ENCODE measurements around the gene EFNA1. TPM values are rescaled to one million over a fixed set of nuclear protein-coding genes. Genes with fewer than 3 reads are reported as not detected.

Gene EFNA1
- total RNA-seq, 2 donors from 2014 or later, result 3.6 to 5.0 TPM

DNA sequence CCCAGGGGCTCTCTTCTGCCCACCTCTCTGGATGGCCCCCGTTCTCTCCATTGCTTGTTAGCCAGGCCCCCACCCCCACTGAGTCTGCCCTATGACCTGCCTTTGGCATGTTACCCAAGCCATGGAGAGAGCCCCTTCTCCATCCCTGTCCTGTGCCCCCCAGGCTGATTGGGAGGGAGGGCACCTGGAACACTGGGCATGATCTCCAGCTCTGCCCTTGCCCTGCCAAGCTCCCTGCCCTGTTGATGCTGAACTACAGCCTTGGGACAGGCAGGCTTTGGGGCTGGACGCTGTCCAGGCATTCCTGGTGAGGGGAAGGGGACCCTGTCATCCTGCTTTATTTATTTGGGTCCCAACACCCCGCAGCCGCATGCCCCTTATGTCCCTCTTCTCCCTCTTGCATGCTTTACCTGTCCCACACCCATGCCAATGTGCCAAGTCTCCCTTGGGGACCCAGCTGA, 56.7 kb downstream of the EFNA1 start:
- H3K4me1 Mint-ChIP-seq, result peaks cover 20% of the 10 kb centered on the region
- WGBS, 2 experiments (ENCODE audit: insufficient coverage in 1 of 2, insufficient read length in 1 of 2), result 93 to 94% methylated on average over 4 of the region's 4 CpGs
- TF ChIP-seq, protein P1, sequence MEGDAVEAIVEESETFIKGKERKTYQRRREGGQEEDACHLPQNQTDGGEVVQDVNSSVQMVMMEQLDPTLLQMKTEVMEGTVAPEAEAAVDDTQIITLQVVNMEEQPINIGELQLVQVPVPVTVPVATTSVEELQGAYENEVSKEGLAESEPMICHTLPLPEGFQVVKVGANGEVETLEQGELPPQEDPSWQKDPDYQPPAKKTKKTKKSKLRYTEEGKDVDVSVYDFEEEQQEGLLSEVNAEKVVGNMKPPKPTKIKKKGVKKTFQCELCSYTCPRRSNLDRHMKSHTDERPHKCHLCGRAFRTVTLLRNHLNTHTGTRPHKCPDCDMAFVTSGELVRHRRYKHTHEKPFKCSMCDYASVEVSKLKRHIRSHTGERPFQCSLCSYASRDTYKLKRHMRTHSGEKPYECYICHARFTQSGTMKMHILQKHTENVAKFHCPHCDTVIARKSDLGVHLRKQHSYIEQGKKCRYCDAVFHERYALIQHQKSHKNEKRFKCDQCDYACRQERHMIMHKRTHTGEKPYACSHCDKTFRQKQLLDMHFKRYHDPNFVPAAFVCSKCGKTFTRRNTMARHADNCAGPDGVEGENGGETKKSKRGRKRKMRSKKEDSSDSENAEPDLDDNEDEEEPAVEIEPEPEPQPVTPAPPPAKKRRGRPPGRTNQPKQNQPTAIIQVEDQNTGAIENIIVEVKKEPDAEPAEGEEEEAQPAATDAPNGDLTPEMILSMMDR (conservative IDR thresholded peaks at IDR 0.05), result no peak

More for the DNA sequence above, 56.7 kb downstream of the EFNA1 start:
- Histone ChIP-seq H3K9ac (ENCODE audit: extremely low read depth, low read length, poor library complexity, severe bottlenecking) (no peak overlapping the region), H3K36me3 (ENCODE audit: control insufficient read depth, insufficient read depth, low read length) (peaks cover 4% of the 10 kb centered on the region), H3K9me3 (ENCODE audit: control insufficient read depth, low read length) (no peaks in the 10 kb centered on the region), H3K27ac (ENCODE audit: low read depth, low read length) (no peak overlapping the region), H3K4me3 (ENCODE audit: low read length) (no peak overlapping the region), H3K4me1 (ENCODE audit: control insufficient read depth, insufficient read depth, low read length) (peaks cover 18% of the 10 kb centered on the region), H3K27me3 (ENCODE audit: control insufficient read depth, insufficient read depth, low read length, poor library complexity, severe bottlenecking) (no peaks in the 10 kb centered on the region)
- Mint-ChIP-seq H3K36me3 (ENCODE audit: low read depth) (peaks cover 1% of the 10 kb centered on the region), H3K27ac (no peak overlapping the region), H3K9me3 (no peaks in the 10 kb centered on the region), H3K4me3 (no peak overlapping the region), H3K27me3 (ENCODE audit: insufficient read depth) (peaks cover 10% of the 10 kb centered on the region)
- no peak for DNase-seq

Other genes with a start within 250 kb of the EFNA1 start
- 10 to 100 TPM; 16.0 to 16.4 TPM for gene PMVK, start 191.2 kb upstream of the EFNA1 start, total RNA-seq
- 10 to 100 TPM; 42.5 to 61.3 TPM for gene PBXIP1, start 171.8 kb upstream of the EFNA1 start, total RNA-seq
- 10 to 100 TPM; 33.4 to 40.4 TPM for gene PYGO2, start 166.1 kb upstream of the EFNA1 start, total RNA-seq
- 100 to 1,000 TPM; 157 to 231 TPM for gene SHC1, start 157.1 kb upstream of the EFNA1 start, total RNA-seq
- 100 to 1,000 TPM; 145 to 229 TPM for gene CKS1B, start 153.2 kb upstream of the EFNA1 start, total RNA-seq
- gene FLAD1, start 144.5 kb upstream of the EFNA1 start, total RNA-seq, result 10 to 100 TPM; 61.9 to 65.0 TPM
- gene LENEP, start 134.3 kb upstream of the EFNA1 start, total RNA-seq, result 1 to 10 TPM in 1 of 2 donors, not detected in 1; 2.0 TPM
- 10 to 100 TPM; 21.2 to 23.3 TPM for gene ZBTB7B, start 125.1 kb upstream of the EFNA1 start, total RNA-seq
- gene DCST2, start 94.1 kb upstream of the EFNA1 start, total RNA-seq, result 1 to 10 TPM in 1 of 2 donors, under 1 TPM in 1; 0.44 to 2.0 TPM
- gene DCST1, start 94.1 kb upstream of the EFNA1 start, total RNA-seq, result not detected
- gene ADAM15, start 76.6 kb upstream of the EFNA1 start, total RNA-seq, result 10 to 100 TPM; 13.4 to 16.5 TPM
- 10 to 100 TPM; 15.9 to 17.9 TPM for gene EFNA4, start 64.1 kb upstream of the EFNA1 start, total RNA-seq
- gene EFNA3, start 49.0 kb upstream of the EFNA1 start, total RNA-seq, result 1 to 10 TPM; 3.1 to 6.0 TPM
- 10 to 100 TPM; 25.1 to 29.8 TPM for gene SLC50A1, start 8.0 kb downstream of the EFNA1 start, total RNA-seq
- gene DPM3, start 12.7 kb downstream of the EFNA1 start, total RNA-seq, result 10 to 100 TPM; 48.8 to 73.4 TPM
- gene KRTCAP2, start 45.4 kb downstream of the EFNA1 start, total RNA-seq, result 100 to 1,000 TPM; 143 to 152 TPM
- 1 to 10 TPM; 5.1 to 7.1 TPM for gene TRIM46, start 46.0 kb downstream of the EFNA1 start, total RNA-seq
- 10 to 100 TPM; 17.6 to 27.9 TPM for gene THBS3, start 80.0 kb downstream of the EFNA1 start, total RNA-seq
- gene MTX1, start 80.8 kb downstream of the EFNA1 start, total RNA-seq, result 10 to 100 TPM; 47.3 to 63.2 TPM
- 10 to 100 TPM; 49.5 to 65.9 TPM for gene ENTREP3, start 127.6 kb downstream of the EFNA1 start, total RNA-seq
- 10 to 100 TPM; 56.1 TPM for gene SCAMP3, start 134.5 kb downstream of the EFNA1 start, total RNA-seq
- 10 to 100 TPM; 69.8 to 82.3 TPM for gene CLK2, start 145.6 kb downstream of the EFNA1 start, total RNA-seq
- 1 to 10 TPM; 8.7 to 9.2 TPM for gene HCN3, start 149.6 kb downstream of the EFNA1 start, total RNA-seq
- under 1 TPM in 1 of 2 donors, not detected in 1; 0.40 TPM for gene PKLR, start 173.6 kb downstream of the EFNA1 start, total RNA-seq
- gene FDPS, start 181.0 kb downstream of the EFNA1 start, total RNA-seq, result 100 to 1,000 TPM; 247 to 250 TPM
- 10 to 100 TPM; 74.5 to 83.8 TPM for gene RUSC1, start 193.0 kb downstream of the EFNA1 start, total RNA-seq

All from endodermal cell (in vitro differentiated cells).